GM12872 (cell line): ENCODE measurements around the gene VSTM1.

ENCODE experiments used
- TF ChIP-seq, protein P1 (sequence below): IDR thresholded peaks from 3 replicates; pipeline ENCODE4 v1.5.1; 2011; ENCODE audit warnings: low read depth, mild to moderate bottlenecking, low read length, moderate library complexity; ENCODE audit not compliant: insufficient read depth

VSTM1 gene

DNA sequence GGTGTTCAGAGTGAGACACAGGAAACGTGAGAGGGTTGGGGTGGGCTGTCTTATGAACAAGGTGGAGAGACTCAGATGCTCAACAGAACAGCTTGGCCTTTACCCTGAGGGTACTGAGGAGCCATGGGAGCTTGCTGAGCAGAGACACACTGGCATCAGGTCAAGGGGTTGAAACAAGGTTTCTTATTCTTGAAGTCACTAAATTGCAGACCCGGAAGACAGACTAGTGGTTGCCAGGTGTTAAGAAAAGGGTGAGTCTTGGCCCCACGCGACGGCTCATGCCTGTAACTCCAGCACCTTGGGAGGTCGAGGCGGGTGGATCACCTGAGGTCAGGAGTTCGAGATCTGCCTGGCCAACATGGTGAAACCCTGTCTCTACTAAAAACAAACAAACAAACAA, 49.8 kb downstream of the VSTM1 start:
- TF ChIP-seq, protein P1, sequence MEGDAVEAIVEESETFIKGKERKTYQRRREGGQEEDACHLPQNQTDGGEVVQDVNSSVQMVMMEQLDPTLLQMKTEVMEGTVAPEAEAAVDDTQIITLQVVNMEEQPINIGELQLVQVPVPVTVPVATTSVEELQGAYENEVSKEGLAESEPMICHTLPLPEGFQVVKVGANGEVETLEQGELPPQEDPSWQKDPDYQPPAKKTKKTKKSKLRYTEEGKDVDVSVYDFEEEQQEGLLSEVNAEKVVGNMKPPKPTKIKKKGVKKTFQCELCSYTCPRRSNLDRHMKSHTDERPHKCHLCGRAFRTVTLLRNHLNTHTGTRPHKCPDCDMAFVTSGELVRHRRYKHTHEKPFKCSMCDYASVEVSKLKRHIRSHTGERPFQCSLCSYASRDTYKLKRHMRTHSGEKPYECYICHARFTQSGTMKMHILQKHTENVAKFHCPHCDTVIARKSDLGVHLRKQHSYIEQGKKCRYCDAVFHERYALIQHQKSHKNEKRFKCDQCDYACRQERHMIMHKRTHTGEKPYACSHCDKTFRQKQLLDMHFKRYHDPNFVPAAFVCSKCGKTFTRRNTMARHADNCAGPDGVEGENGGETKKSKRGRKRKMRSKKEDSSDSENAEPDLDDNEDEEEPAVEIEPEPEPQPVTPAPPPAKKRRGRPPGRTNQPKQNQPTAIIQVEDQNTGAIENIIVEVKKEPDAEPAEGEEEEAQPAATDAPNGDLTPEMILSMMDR, result no peak

DNA sequence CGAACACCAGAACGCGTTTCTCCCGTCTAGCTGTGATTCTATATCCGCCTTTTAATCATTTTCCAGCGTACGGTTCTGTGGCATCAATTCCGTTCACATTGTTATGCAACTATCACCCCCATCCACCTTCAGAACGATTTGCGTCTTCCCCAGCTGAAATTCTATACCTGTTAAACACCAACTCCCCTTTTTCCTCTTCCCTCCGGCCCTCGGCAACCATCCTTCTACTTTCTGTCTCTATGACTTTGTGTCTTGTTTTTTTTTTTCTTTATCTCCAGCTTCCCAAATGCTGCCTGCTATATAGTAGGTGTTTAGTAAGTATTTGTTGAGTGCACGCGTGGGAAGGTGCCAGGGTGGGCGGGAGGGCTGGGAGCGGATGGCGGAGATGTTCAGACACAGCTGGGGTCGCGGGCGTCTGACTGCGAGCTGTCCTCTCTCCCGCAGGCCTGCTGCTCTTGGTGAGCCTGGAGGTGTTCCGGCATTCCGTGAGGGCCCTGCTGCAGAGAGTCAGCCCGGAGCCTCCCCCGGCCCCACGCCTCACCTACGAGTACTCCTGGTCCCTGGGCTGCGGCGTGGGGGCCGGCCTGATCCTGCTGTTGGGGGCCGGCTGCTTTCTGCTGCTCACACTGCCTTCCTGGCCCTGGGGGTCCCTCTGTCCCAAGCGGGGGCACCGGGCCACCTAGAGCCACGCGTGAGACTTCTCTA, 52.0 kb downstream of the VSTM1 start:
- TF ChIP-seq, protein P1, result no peak

DNA sequence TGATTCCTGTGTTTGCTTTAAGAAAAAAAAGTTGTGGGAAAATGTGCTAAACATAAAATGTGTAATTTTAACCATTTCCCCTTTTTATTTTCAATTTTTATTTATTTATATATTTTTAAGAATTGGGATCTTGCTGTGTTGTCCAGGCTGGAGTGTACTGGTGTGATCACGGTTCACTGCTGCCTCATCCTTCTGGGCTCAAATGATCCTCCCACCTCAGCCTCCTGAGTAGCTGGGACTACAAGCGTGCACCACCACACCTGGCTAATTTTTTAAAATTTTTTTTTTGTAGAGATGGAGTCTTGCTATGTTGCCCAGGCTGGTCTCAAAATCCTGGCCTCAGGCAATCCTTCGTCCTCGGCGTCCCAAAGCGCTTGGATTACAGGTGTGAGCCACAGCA, 53.2 kb downstream of the VSTM1 start:
- TF ChIP-seq, protein P1, result no peak

DNA sequence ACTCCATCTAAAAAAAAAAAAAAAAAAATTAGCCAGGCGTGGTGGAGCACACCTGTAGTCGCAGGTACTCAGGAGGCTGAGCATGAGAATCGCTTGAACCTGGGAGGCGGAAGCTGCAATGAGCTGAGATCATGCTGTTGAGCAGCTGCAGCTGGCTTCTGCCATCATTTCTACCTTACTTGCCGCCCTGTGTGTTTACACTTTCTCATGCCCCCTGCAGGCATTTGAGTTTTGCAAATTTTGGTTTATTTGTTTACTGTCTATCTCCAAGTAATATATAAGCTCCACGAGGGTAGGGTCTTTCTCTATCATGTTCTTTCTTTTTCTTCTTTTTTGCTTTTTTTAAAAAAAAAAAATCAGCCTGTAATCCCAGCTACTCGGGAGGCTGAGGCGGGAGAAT, 54.3 kb downstream of the VSTM1 start:
- TF ChIP-seq, protein P1, result no peak

DNA sequence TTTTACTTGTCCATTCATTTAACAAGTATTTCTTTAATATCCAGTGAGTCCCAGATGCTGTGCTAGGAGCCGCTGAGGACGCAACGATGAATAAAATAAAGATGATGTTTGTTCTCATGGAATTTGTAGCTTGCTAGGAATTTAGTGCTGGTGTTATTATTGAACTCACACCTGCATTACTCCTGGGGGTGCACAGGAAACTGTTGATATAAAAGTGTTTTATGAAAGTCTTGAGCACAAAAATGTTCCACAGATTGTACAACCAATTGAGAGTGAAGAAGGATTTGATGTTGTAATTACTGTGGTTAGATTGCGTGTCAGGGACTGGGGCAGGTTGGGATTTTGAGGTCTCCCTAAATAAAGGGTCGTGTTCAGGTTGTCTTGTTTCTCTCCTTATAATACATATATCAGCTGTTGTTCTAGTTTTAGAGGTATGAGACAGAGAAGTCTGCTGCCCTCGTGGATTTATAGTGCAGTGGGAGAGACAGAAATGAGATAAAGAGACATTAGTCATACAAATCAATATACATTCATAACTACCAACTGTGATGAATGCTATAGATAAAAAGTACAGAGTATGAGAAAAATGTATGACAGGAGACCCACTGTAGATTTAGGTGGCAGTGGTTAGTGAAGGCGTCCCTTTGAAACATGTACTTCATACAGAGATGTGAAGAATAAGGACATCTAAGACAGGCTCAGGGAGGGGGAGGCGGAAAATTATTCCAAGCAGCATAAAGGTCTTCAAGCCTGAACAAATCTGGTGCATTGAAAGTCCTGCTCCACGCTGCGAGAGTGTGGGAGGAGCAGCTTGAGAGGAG, 61.0 kb downstream of the VSTM1 start:
- TF ChIP-seq, protein P1, result no peak

DNA sequence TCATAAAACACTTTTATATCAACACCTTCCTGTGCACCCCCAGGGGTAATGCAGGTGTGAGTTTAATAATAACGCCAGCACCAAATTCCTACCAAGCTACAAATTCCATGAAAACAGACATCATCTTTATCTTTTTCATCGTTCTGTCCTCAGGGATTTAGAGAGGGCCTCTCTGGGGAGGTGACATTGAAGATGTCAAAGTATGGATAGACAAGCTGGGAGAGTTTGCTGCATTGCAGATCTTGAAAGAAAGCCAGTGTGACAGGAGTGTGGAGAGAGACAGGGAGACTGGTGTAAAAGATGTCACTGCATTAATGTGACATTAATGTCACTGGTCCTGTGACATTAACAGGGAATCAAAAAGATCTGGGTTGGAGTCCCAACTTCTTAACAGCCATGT, 62.2 kb downstream of the VSTM1 start:
- TF ChIP-seq, protein P1, result no peak

DNA sequence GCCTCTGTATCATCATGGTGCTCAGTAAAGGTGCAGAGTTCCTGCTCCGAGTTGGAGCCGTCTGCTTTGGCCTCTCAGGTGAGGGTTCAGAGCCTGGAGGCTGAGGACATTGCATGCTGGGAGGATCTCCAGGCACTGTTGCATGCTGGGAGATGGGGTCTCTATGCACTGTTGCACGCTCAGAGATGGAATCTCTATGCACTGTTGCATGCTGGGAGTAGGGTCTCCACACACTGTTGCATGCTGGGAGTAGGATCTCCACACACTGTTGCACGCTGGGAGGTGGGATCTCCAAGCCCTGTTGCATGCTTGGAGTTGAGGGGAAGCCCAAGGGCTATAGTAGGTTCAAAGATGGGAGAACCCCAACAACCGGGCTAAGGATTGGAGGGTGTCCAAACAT, 64.0 kb downstream of the VSTM1 start:
- TF ChIP-seq, protein P1, result no peak
